HG02943 (cell line): Measurements from ENCODE around the gene ZFPM1.
"Not testable (repeated sequence)": the region's sequence is repeated elsewhere in the genome, so short reads cannot be mapped to it uniquely, and the experiment has no call there.

Experiments used
- ATAC-seq: cut with Tn5 transposase; IDR thresholded peaks from one replicate; pipeline ENCODE4 v1.9.1; 2021; ENCODE audit warnings: mild to moderate bottlenecking, low read depth, moderate library complexity; ENCODE audit not compliant: unreplicated experiment

The ZFPM1 gene

DNA sequence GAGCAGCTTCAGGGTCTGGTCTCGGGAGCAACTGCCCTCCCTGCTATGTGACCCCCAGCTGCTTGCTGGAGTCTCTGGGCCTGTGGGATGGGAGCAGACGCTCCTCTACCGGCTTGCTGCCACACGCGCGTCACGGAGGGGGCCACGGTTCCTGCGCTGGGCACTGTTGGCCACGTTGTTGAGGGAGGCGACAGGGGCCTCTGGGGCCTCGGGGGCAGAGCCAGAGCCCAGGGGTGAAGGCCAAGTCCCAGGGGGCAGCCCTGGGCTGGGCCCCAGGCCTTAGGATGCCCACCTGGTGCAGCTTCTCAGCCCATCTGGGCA lies 56.6 kb downstream of the ZFPM1 start:
- no peak for ATAC-seq

DNA sequence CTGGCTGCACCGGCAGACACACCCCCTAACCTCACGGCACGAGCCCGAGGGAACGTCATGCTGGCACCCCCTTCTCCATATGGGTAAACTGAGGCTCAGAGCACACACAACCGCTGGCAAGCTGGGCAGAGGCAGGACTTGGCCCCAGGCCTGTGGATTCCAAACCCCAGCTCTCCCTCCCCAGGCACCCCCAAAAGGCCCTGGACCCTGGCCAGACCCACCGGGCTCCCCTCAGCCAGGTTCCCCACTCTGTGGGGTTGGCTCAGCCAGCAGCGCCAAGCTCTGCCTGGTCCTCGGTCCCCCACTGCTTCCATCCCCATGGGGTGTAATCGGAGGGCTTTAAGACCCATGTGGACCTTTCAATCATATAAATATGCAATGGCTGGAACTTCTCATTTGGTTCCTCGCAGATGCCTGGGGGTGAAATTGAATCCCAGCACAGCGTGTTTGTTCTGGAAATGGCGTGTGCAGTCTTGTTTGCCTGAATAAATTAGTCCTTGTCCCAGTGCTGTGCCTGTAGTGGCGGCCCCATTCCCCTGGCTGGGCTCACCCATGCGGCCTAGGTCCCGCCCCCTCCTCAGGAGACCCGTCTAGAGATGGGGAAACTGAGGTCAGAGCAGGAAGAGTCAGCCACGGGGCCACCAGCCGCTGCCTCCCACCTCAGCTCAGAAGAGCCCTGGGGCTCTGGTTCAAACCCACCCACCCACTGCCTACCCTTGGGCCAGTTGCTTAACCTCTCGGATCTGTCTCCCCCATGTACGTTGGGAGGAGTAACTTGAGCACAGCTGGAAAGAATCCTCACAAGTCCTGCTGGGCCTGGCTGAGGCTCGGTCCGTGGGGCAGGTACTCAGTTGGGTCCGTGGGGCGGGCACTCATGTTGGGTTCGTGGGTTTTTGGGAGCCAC lies 57.3 kb downstream of the ZFPM1 start:
- ATAC-seq = no peak

DNA sequence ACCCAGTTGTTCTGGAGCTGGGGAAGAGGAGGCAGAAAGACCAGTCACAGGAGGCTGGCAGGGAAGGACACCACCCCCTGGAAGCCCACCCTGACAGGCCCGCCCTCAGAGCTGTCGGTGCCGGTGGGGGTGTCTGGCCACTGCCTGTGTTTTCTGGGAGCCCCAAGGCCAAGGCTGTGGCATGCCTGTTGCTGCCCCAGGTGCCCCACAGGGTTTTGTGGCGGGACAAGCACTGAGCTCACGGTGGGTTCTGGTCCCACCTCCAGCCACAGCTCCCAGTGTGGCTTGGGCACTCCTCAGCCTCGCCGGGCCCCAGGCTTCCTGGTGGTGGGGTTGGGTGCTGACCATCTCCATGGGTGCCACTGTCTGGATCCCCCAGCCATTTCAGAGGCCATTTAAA lies 58.0 kb downstream of the ZFPM1 start:
- no peak for ATAC-seq

DNA sequence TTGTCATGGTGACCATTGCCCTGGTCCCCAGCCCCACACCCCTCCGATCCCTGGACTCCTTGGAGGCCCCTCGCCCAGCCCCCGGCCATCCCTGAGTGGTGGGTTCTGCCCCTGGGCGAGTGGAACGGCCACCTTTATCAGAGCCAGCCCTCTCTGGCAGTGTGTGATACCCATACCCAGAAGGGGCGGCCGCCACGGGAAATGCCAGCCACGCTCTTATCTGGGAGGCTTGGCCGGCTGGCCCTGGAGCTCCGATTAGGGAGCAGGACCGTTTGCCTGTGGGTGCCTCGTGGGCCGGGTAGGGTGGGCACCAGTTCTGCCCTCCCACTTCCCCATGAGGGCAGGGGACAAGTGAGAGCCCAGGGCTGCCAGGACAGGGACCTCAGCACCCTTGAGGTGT lies 58.8 kb downstream of the ZFPM1 start:
- no peak for ATAC-seq

DNA sequence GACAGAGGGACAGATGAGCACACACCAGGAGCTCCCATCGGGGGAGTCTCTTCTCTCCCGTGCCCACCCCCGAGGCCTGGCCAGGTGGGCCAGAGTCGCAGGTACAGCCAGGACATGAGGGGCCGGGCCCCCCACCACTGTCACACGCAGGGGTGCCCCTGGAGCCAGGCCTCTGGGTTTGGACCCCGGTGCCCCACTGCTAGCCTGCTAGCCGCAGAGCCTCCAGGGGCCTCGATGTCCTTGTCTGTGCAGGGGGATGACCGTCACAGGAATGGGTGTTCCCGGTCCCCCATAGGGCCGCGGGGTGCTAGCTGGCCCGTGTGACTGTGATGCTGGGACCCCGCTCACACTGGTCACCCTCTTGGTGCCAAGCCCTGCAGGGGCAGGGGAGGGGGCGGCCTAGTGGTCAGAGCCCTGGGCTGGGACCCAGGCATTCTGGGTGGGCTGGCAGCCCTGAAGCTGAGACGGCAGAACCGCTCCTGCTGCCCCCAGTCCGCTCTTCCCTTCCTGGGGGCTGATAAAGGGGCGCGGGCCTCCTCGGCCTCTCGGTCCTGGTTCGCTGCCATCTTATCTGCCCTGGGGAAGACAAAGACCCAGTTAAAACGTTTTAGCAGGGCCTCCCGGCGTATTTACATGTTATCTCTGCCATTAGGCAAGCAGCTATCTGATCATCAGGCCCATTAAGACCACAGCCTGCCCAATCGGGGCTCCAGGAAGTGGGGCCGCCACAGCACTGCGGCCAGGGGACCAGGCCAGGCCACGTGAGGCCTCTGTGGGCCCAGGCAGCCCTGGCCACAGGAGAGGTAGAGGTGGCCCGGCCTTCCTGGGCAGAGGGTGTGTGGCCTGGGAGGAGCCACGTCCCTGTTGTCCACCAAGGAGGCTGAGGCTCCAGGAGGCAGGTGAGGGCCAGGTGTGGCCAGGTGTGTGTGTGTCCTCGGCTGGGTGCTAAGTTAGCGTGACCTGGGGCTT lies 59.9 kb downstream of the ZFPM1 start:
- ATAC-seq = no peak

DNA sequence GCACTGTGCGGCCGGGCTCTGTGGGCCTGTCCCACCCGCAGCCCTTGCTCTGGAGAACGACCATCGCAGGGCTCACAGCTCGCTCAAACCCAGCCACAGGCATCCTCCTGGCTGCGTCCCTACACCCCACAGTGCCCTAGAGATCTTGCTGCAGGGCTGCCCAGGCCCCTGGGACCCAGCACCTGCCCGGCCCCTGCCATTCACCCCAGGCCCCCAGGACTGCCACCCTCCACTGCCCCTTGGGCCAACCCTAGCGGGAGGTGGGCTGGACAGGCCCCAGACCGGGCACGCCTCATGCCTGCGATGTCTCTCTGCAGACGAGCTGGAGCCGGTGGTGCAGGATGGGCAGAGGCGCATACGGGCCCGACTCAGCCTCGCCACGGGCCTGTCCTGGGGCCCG lies 61.0 kb downstream of the ZFPM1 start:
- no peak for ATAC-seq

DNA sequence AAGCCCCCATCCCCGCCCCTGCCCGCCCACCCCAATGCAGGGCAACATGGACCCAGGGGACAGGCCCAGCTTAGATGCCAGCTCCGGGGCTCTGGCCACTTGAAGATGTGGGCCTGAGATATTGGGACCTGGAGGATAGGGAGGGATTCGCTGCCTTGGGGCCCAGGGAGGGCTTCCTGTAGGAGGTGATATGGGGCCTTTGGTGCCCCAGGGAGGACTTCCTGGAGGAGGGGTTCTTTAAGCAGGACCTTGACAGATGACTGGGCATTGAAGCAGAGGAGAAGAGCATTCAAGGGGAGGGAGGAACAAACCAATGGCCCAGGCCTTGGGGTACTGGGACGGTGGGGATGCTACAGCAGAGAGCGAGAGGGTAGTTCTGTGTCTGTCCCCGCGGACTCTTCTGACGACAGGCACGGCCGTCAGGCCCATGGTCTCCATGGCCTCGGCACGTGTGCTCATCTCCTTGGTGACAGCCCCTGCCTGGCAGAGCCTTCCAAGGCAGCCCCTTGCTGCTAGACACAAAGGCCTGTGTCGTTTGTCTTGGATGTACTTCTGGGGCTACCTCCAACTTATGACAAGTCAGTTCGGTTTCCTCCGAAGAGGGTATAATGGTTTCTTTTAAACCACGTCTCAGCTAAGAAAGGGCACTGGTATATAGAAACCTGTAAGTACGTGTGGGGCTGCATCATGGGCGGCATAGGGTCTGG lies 61.6 kb downstream of the ZFPM1 start:
- no peak for ATAC-seq

DNA sequence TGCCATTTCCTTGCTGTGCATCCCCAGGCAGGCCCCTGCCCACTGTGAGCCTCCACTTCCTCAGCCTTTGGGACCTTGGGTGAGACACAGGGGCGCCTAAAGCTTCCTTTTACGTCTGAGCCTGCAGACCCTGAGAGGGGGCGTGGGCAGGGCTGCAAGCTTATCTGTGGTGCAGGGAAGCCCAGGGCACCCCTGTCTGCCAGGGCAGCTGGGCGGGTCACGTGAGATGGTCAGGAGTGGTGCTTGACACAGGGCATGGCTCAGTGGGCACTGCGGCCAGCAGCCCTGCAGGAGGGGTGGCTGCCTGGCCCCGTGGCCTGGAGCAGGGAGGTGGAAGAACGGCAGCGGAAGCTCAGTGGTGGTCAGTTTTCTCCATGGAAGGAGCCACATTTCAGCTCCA lies 62.3 kb downstream of the ZFPM1 start:
- ATAC-seq = no peak

DNA sequence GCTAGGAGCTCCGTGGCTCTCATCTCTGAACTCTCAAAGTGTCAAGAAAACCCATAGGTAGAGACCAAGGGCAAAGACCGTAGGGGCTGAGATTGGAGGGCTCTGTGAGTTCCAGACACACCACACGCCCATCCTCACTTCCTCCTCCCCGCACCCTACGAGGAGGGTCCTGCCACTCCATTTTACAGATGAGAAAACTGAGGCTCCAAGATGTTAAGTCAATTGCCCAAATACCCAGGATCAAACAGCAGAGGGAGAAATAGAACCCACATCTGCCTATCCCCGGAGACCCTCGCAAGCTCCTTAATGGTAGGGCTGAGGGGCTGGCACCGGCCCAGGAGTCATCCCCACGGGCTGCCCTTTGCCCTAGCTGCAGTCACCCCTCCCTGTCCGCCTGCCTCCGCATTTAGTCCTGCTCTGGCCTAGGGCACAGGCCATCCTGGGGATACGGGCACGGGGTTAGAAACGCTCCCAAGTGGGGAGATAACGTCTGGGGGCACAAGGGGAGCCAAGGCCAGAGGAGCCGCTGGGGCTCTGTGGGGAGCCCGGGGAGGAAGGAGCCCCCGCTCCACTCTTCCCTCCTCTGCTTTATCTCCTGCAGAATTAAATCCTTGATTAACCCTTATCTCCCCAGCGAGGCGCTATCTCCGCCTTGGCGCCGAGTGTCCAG lies 63.0 kb downstream of the ZFPM1 start:
- ATAC-seq = no peak

DNA sequence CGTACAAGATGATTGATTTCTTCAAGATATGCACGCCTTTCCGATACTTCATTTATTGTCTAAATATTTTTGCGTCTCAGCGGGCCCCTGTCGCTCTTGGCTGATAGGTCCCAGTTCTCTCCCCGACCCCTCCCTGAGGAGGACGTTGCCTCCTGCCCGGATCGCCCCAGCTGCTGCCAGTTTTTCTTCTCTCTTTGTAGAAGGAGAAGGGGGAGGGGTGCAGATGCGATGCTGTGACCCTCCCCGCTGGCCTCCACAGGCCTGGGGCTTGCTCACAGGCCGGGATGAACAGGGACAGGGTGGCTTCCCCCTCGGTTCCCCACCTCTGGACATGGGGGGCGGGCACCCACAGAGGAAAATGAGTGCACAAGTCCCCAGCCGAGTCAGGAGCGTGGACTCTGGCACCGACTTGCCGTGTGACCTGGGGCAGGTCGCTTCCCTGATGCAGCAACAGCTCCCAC lies 63.6 kb downstream of the ZFPM1 start:
- ATAC-seq = no peak

DNA sequence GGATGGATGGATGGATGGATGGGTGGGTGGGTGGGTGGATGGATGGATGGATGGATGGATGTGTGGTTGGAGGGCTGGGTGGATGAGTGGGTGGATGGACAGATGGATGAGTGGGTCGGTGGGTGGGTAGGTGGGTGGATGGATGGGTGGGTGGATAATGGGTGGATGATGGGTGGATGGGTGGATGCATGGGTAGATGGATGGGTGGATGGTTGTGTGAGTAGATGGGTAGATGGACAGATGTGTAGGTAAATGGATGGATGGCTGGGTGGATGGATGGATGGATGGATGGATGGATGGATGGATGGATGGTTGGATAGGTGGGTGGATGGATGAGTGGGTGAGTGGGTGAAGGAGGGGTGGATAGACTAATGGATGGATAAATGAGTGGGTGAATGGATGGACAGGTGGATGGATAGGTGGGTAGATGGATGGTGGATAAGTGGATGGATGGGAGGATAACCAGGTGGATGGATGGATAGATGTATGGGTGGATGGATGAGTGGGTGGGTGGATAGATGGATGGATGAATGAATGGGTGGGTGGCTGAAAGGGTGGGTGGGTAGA lies 64.2 kb downstream of the ZFPM1 start:
- ATAC-seq = not testable (repeated sequence)

DNA sequence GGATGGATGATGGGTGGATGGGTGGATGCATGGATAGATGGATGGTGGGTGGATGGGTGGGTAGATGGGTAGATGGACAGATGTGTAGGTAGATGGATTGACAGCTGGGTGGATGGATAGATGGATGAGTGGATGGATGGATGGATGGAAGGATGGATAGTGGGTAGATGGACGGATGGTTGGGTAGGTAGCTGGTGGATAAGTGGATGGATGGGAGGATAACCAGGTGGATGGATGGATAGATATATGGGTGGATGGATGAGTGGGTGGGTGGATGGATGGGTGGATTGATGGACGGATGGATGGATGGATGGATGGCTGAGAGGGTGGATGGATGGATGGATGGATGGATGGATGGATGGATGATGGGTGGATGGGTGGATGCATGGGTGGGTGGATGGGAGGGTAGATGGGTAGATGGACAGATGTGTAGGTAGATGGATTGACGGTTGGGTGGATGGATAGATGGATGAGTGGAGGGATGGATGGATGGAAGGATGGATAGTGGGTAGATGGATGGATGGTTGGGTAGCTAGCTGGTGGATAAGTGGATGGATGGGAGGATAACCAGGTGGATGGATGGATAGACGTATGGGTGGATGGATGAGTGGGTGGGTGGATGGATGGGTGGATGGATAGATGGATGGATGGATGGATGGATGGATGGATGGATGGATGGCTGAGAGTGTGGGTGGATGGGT lies 65.5 kb downstream of the ZFPM1 start:
- ATAC-seq = not testable (repeated sequence)

DNA sequence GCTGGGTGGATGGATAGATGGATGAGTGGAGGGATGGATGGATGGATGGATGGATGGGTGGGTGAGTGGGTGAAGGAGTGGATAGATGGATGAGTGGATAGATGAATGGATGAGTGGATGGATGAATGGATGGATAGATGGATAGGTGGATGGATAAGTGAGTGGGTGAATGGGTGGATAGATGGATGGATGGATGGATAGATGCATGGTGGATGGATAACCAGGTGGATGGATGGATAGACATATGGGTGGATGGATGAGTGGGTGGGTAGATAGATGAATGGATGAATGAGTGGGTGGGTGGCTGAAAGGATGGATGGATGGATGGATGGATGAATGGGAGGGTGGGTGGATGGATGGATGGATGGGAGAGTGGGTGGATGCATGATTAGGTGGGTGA lies 66.2 kb downstream of the ZFPM1 start:
- no peak for ATAC-seq

DNA sequence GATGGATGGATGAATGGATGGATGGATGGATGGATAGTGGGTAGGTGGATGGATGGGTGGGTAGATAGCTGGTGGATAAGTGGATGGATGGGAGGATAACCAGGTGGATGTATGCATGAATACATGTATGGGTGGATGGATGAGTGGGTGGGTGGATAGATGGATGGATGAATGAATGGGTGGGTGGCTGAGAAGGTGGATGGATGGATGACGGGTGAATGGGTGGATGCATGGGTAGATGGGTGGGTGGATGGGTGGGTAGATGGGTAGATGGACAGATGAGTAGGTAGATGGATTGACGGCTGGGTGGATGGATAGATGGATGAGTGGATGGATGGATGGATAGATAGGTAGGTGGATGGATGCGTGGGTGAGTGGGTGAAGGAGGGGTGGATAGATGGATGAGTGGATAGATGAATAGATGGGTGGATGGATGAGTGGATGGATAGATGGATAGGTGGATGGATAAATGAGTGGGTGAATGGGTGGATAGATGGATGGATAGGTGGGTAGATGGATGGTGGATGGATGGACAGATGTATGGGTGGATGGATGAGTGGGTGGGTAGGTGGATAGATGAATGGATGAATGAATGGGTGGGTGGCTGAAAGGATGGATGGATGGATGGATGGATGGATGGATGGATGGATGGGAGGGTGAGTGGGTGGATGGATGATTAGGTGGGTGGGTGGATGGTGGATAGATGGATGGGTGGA lies 67.0 kb downstream of the ZFPM1 start:
- no peak for ATAC-seq

DNA sequence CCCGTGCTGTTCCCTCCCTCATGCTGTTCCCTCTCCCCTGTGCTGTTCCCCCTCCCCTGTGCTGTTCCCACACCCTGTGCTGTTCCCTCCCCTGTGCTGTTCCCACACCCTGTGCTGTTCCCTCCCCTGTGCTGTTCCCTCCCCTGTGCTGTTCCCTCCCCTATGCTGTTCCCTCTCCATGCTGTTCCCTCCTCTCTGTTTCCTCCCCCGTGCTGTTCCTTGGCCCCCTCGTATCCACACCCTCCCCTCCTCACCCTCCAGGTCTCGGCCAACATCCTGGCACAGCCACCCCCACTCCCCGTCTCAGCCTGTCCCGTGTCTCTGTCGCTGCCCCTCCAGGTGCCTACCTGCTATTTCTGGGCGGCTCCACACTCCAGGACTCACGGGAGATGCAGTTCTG lies 68.6 kb downstream of the ZFPM1 start:
- ATAC-seq = no peak

DNA sequence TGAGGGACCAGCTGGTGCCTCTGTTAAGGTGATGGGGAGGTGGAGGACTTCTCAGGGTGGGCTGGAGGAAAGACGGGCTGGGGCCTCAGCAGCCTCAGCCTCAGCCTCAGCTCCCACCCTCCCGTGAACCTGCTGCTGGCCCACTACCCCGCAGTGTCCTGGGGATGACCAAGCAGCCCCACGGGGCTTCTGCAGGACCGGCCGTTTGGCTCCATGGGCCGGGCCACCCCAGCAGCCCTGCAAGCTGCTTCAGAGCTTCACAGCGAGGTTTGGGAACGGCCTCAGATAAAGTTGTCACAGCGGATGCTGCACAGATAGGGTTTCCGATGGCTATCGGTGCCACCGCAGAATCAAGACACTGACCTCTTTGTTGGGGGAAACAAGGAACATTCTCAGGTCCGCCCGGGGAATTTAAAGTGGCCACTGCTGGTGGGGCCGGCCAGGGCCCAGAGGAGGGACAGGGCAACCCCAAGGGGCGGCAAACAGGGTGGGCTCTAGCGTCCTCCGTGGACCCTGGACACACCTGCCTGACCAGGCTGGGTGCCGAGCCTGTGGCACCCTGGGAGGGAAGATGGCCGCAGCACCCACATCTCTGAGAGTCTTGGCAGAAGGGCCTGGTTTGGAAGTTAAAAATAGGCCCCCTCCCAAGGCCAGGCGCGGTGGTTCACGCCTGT lies 69.3 kb downstream of the ZFPM1 start:
- no peak for ATAC-seq

DNA sequence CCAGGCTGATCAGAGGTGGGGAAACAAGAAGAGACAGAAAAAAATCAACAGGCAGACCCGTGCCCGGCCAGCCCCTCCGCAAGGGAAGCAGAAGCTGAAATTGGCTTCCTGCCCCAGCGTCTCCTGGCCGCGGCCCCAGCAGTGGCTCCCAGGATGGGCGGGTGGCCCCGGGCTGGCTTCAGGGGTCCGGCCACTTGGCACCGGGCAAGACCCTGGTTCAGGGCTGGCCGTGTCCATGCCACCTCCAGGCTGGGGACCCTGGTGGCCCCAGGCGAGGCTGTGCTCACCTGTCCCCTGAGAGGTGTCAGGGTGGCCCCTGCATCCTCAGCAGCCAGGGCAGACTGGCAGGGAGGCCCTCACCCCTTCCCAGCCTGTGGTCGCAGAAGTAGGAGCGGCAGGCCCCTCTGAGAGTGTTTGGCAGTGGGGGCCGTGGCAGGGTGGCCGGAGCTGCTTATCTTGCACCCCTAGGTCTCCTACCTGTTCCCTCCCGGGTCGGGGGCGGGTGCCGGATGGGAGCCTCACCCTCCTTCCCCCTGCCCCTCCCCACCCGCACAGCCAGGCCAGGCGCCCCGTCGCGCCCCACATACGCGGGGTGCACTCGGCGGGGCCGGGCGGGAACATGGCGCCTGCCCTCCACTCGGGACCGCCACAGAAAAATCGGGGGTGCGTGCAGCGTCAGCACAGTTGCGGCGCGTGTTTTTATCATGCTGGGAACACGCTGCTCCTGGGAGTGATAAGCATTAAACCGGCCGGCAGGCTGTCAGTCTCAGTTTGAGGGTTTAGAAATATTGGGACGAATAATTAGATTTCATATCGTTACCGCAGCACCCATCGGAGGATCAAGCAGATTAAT lies 70.5 kb downstream of the ZFPM1 start:
- ATAC-seq = no peak
